Endothelial cell of umbilical vein (primary cell): ENCODE results near the gene NPHP3. TPM values are rescaled to one million over a fixed set of nuclear protein-coding genes. Genes with fewer than 3 reads are reported as not detected.

Experiments used
- BruUV-seq: library from RNA; stranded (reverse); fragments of 400-500 nt; replicated peaks from 2 replicates; lab custom pipeline; 2021; lab: Mats Ljungman, UMichigan
- CTCF ChIA-PET: fragments of 300-600, 350-600 bp; sonication (Branson Sonifier 250); formaldehyde crosslinking; loops from one replicate; lab custom pipeline; 2021; ENCODE audit warnings: antibody characterized with exemption, inconsistent platforms; lab: Charles Lee
- POLR2A ChIA-PET: fragments of 300-600, 350-600 bp; sonication (Branson Sonifier 250); formaldehyde crosslinking; loops from one replicate; lab custom pipeline; 2021; ENCODE audit warnings: antibody characterized with exemption, inconsistent platforms; lab: Charles Lee
- DNase-seq: peaks from one replicate; pipeline ENCODE4 v3.0.0-alpha.2; 2011; ENCODE audit warnings: low read depth, low spot score
- FAIRE-seq: peaks from 2 replicates; lab custom pipeline; 2011; peaks lifted over from hg19 to GRCh38; lab: Jason Lieb, UNC
- H2AFZ ChIP-seq: 2 replicates; pipeline ENCODE4 v1.6.0; 2012; ENCODE audit warnings: low read depth, low read length, control low read depth, inconsistent platforms
- H3K27ac ChIP-seq: 2 replicates; pipeline ENCODE4 v1.5.1; 2011; ENCODE audit warnings: low read depth, mild to moderate bottlenecking, control low read depth, low read length, moderate library complexity; ENCODE audit not compliant: insufficient read depth
- H3K27me3 ChIP-seq, 2 experiments: 2 replicates each; pipeline versions ENCODE4 v1.6.0 to v1.6.1; 2011; ENCODE audit warnings: low read length in 2 of 2, mixed read lengths in 1 of 2; ENCODE audit not compliant: control insufficient read depth in 2 of 2, insufficient read depth in 2 of 2
- H3K36me3 ChIP-seq, 2 experiments: 2 replicates in 1 of 2; 3 replicates in 1 of 2; pipeline ENCODE4 v1.5.1; 2011; ENCODE audit warnings: low read length in 2 of 2, mild to moderate bottlenecking in 1 of 2, moderate library complexity in 1 of 2; ENCODE audit not compliant: control insufficient read depth in 2 of 2, insufficient read depth in 2 of 2; ENCODE audit errors: extremely low read depth in 1 of 2
- H3K4me1 ChIP-seq: 3 replicates; pipeline ENCODE4 v1.5.1; 2011; ENCODE audit warnings: mild to moderate bottlenecking, low read length; ENCODE audit not compliant: control insufficient read depth, insufficient read depth; ENCODE audit errors: extremely low read depth
- H3K4me2 ChIP-seq: 2 replicates; pipeline ENCODE4 v1.6.1; 2011; ENCODE audit warnings: low read length, control low read depth, mixed read lengths; ENCODE audit not compliant: insufficient read depth
- H3K4me3 ChIP-seq, 3 experiments: fragments of 200-600 bp in 1 of 3; sonication (generic), shearing (Covaris generic) in 1 of 3; replicated peaks in 1 of 3; 2 replicates each; pipeline ENCODE4 v1.5.1; 2011 to 2016; ENCODE audit warnings: control low read depth in 3 of 3, low read length in 3 of 3, mild to moderate bottlenecking in 2 of 3, inconsistent platforms in 1 of 3, low read depth in 1 of 3, moderate library complexity in 1 of 3; ENCODE audit not compliant: insufficient read depth in 1 of 3
- H3K79me2 ChIP-seq: 2 replicates; pipeline ENCODE4 v1.6.0; 2012; ENCODE audit warnings: low read length, inconsistent platforms; ENCODE audit not compliant: control insufficient read depth, insufficient read depth
- H3K9ac ChIP-seq: replicated peaks from 2 replicates; pipeline ENCODE3; 2011; ENCODE audit warnings: low read length, control low read depth; ENCODE audit not compliant: insufficient read depth; ENCODE audit errors: extremely low read depth
- H3K9me1 ChIP-seq: replicated peaks from 3 replicates; pipeline ENCODE4 v1.6.0; 2011; ENCODE audit warnings: mild to moderate bottlenecking, low read length; ENCODE audit not compliant: control insufficient read depth, insufficient read depth; ENCODE audit errors: extremely low read depth
- H3K9me3 ChIP-seq: replicated peaks from 2 replicates; pipeline ENCODE4 v1.5.1; 2012; ENCODE audit warnings: low read length, inconsistent platforms; ENCODE audit not compliant: control insufficient read depth, insufficient read depth
- H4K20me1 ChIP-seq: replicated peaks from 2 replicates; pipeline ENCODE3; 2011; ENCODE audit warnings: mild to moderate bottlenecking, low read length; ENCODE audit not compliant: control insufficient read depth, insufficient read depth; ENCODE audit errors: extremely low read depth
- CTCF ChIP-seq, 2 donors: IDR thresholded peaks; 1 replicate in 1 of 2; 2 replicates in 1 of 2; pipeline ENCODE4 v1.5.1; 2011; ENCODE audit warnings: low read length in 2 of 2, mild to moderate bottlenecking in 2 of 2, moderate library complexity in 2 of 2, control low read depth in 1 of 2, inconsistent platforms in 1 of 2, low read depth in 1 of 2; ENCODE audit not compliant: insufficient read depth in 1 of 2; ENCODE audit errors: extremely low read depth in 1 of 2
- EZH2 ChIP-seq: IDR thresholded peaks from 2 replicates; pipeline ENCODE4 v1.6.1; 2012; ENCODE audit warnings: borderline replicate concordance, low read depth, mild to moderate bottlenecking, moderate library complexity, low read length, inconsistent platforms; ENCODE audit not compliant: severe bottlenecking
- FOS ChIP-seq: IDR thresholded peaks from 2 replicates; pipeline ENCODE4 v1.6.1; 2011; ENCODE audit warnings: mild to moderate bottlenecking, low read length, moderate library complexity, borderline replicate concordance; ENCODE audit not compliant: insufficient read depth
- GATA2 ChIP-seq: IDR thresholded peaks from 2 replicates; pipeline ENCODE4 v1.7.0; 2011; ENCODE audit warnings: low read depth, mild to moderate bottlenecking, moderate library complexity, mixed read lengths, low read length; ENCODE audit not compliant: insufficient read length, insufficient read depth
- JUN ChIP-seq: IDR thresholded peaks from 2 replicates; pipeline ENCODE4 v1.6.1; 2011; ENCODE audit warnings: borderline replicate concordance, low read depth; ENCODE audit not compliant: insufficient read length, insufficient read depth
- MAX ChIP-seq: IDR thresholded peaks from 2 replicates; pipeline ENCODE4 v1.6.1; 2011; ENCODE audit not compliant: insufficient read depth, insufficient read length
- MYC ChIP-seq: IDR thresholded peaks from one replicate; pipeline ENCODE4 v1.6.1; 2011; ENCODE audit warnings: mild to moderate bottlenecking, low read depth, low read length
- POLR2A ChIP-seq: IDR thresholded peaks from 2 replicates; pipeline ENCODE4 v1.6.1; 2012; ENCODE audit warnings: low read depth, mild to moderate bottlenecking, control low read depth, low read length
- POLR2AphosphoS5 ChIP-seq: IDR thresholded peaks from 2 replicates; pipeline ENCODE4 v1.6.1; 2012; ENCODE audit warnings: low read depth, mild to moderate bottlenecking, control low read depth, low read length, moderate library complexity; ENCODE audit not compliant: insufficient read depth
- dilution Hi-C: fragments of 300-500 bp; cut with MboI; formaldehyde crosslinking; loops from one replicate; pipeline ENCODE4 v1.15.0; 2019; ENCODE audit warnings: low sequenced_read_pairs; ENCODE audit not compliant: extremely low pct_ligation_motif_present
- intact Hi-C: fragments of 100-400 bp; cut with micrococcal nuclease; formaldehyde crosslinking; loops from one replicate; pipeline ENCODE4 v1.10.0; 2022
- polyA plus RNA-seq, 4 experiments: library from polyadenylated mRNA; depleted of rRNA in 3 of 4; stranded (reverse) in 3 of 4; unstranded in 1 of 4; fragments of >200 nt; gene quantifications; 2 replicates each; pipeline versions ENCODE4 v1.2.1 to v1.2.3, GENCODE V29; 2011 to 2012; ENCODE audit warnings: missing spikeins in 1 of 4
- total RNA-seq: library from RNA; stranded (reverse); gene quantifications from 2 replicates; pipeline ENCODE4 v1.2.3, GENCODE V29; 2021

NPHP3 gene
- total and polyA plus RNA-seq, 2 donors (not counting 3 experiments of a cell fraction or from before 2014, with no cell fraction given), result 20.8 to 30.3 TPM

- H3K79me2 ChIP-seq, result no peaks in the 10 kb centered on the region
Observed at GRCh38 chr3:132654721-132655120, 67.5 kb downstream of the NPHP3 start.

More at GRCh38 chr3:132654721-132655120, 67.5 kb downstream of the NPHP3 start:
- no peak overlapping the region for H3K9ac ChIP-seq
- no peak overlapping the region for H2AFZ ChIP-seq
- intact Hi-C loops, result loop anchor here (5.0 kb wide), 1 partner anchor 237 kb away; the partner anchor contains the start of gene DNAJC13
- no TSS peak for BruUV-seq
- no peak for FAIRE-seq
- H3K36me3 ChIP-seq, result no peaks in the 10 kb centered on the region
- peaks cover 15% of the 10 kb centered on the region for H3K4me1 ChIP-seq
- dilution Hi-C loops, result no loop called here
- no peaks in the 10 kb centered on the region for H3K9me1 ChIP-seq
- no peak overlapping the region for H3K4me2 ChIP-seq
- ChIA-PET CTCF (no interaction called here), POLR2A (no interaction called here)
- H3K4me3 ChIP-seq, result no peak overlapping the region
- no peaks in the 10 kb centered on the region for H4K20me1 ChIP-seq
- DNase-seq, result no peak
- no peaks in the 10 kb centered on the region for H3K9me3 ChIP-seq
- H3K27me3 ChIP-seq, result no peaks in the 10 kb centered on the region
- no peak for TF ChIP-seq MYC
- TF ChIP-seq FOS, result no peak
- TF ChIP-seq MAX, result no peak
- TF ChIP-seq EZH2, result no peak
- no peak for TF ChIP-seq CTCF (IDR thresholded peaks at IDR 0.05; ENCODE audit: extremely low read depth in 1 of 2, insufficient read depth in 1 of 2, low read depth in 1 of 2, low read length in 2 of 2)
- no peak for TF ChIP-seq POLR2AphosphoS5
- no peak for TF ChIP-seq JUN
- TF ChIP-seq GATA2, result no peak
- TF ChIP-seq POLR2A, result no peak
- H3K27ac ChIP-seq, result no peak overlapping the region
